Activated CD4-positive, alpha-beta T cell treated with anti-CD3 and anti-CD28 coated beads, Interleukin-10, Interleukin-2, amounts not matched to agents 100 ng/mL and 50 ng/mL, durations not matched to agents 16 hours and 8 hours (primary cell): ENCODE results near the gene GP5.

ENCODE experiments used
- DNase-seq: peaks from one replicate; pipeline ENCODE4 v3.0.0-alpha.2; 2020

Gene GP5

GRCh38 chr3:194346621-194347020 is 52.4 kb downstream of the GP5 start:
- DNase-seq = no peak

GRCh38 chr3:194346035-194346434 is 53.0 kb downstream of the GP5 start:
- DNase-seq = no peak
